MG63 (cell line): Measurements from ENCODE around the gene RING1. TPM values are rescaled to one million over a fixed set of nuclear protein-coding genes. Genes with fewer than 3 reads are reported as not detected.

Source experiments
- DNase-seq: peaks from one replicate; pipeline ENCODE4 v3.0.0-alpha.2; 2020
- H3K27me3 ChIP-seq: fragments of 250-450 bp; sonication (Bioruptor Pico); 2 replicates; pipeline ENCODE4 v1.5.1; 2020; ENCODE audit warnings: mild to moderate bottlenecking, moderate library complexity
- H3K36me3 ChIP-seq: fragments of 250-450 bp; sonication (Bioruptor Pico); 2 replicates; pipeline ENCODE4 v1.5.1; 2020; ENCODE audit warnings: mild to moderate bottlenecking, moderate library complexity
- H3K4me3 ChIP-seq: fragments of 250-450 bp; sonication (Bioruptor Pico); 2 replicates; pipeline ENCODE4 v1.5.1; 2020; ENCODE audit warnings: mild to moderate bottlenecking, moderate library complexity
- H3K9me3 ChIP-seq: fragments of 250-450 bp; sonication (Bioruptor Pico); 2 replicates; pipeline ENCODE4 v1.5.1; 2020; ENCODE audit warnings: mild to moderate bottlenecking, moderate library complexity
- total RNA-seq: library from RNA; depleted of rRNA; stranded (reverse); fragments of >200 nt; shearing (Covaris generic); gene quantifications from 2 replicates; pipeline ENCODE4 v1.2.3, GENCODE V29; 2014; ENCODE audit warnings: low replicate concordance

RING1 gene
- total RNA-seq, 1 experiment from 2014 or later: 171 TPM

GRCh38 chr6:33199687-33200218 is 8.5 kb upstream of the RING1 start:
- DNase-seq: peak; percentile 98
- Histone ChIP-seq H3K36me3 (peaks cover 86% of the 10 kb centered on the region), H3K27me3 (no peaks in the 10 kb centered on the region), H3K9me3 (no peaks in the 10 kb centered on the region), H3K4me3 (peak overlapping the region; percentile 96)

GRCh38 chr6:33200219-33201146 is 7.8 kb upstream of the RING1 start, which contains the start of the genes RXRB and SLC39A7:
Gene RXRB (minus strand): TSS chr6:33200665. CDS start chr6:33200476, 189 bp downstream.
Gene SLC39A7 (plus strand): TSS chr6:33200867. CDS start chr6:33201246, 379 bp downstream.
- H3K36me3 ChIP-seq: peaks cover 86% of the 10 kb centered on the region
- DNase-seq: peak; percentile 100
- no peaks in the 10 kb centered on the region for H3K27me3 ChIP-seq
- H3K4me3 ChIP-seq: peak within 1 kb of the TSS; percentile 96
- H3K9me3 ChIP-seq: no peaks in the 10 kb centered on the region

- Histone ChIP-seq H3K4me3 (peak overlapping the region; percentile 96), H3K9me3 (no peaks in the 10 kb centered on the region), H3K36me3 (peaks cover 81% of the 10 kb centered on the region), H3K27me3 (no peaks in the 10 kb centered on the region)
- DNase-seq: peak; percentile 56
Observed at GRCh38 chr6:33201147-33201545, 7.2 kb upstream of the RING1 start.

DNA sequence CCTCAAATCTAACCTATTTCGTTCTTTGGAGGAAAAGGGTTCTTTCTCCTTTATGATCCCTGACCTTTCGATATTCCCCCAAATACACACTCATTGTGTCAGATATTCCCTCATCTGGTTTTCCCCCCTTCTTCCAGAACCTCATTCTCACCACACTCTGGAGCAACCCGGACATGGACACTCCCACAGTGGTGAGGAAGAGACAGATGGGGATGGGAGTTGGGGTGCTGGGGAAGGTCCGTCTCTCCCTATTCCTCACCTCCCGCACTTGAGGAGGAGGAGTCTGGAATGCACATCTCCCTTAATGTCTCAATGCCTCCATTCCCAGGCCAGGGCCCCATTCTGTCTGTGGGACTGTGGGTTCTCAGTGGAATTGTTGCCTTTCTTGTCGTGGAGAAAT is 6.4 kb upstream of the RING1 start:
- Histone ChIP-seq H3K9me3 (no peaks in the 10 kb centered on the region), H3K4me3 (peak overlapping the region; percentile 96), H3K27me3 (no peaks in the 10 kb centered on the region), H3K36me3 (peaks cover 74% of the 10 kb centered on the region)
- DNase-seq: no peak

- Histone ChIP-seq H3K4me3 (no peak overlapping the region), H3K36me3 (peaks cover 65% of the 10 kb centered on the region), H3K27me3 (no peaks in the 10 kb centered on the region), H3K9me3 (no peaks in the 10 kb centered on the region)
- no peak for DNase-seq
Observed at GRCh38 chr6:33202799-33203198, 5.5 kb upstream of the RING1 start.

DNA sequence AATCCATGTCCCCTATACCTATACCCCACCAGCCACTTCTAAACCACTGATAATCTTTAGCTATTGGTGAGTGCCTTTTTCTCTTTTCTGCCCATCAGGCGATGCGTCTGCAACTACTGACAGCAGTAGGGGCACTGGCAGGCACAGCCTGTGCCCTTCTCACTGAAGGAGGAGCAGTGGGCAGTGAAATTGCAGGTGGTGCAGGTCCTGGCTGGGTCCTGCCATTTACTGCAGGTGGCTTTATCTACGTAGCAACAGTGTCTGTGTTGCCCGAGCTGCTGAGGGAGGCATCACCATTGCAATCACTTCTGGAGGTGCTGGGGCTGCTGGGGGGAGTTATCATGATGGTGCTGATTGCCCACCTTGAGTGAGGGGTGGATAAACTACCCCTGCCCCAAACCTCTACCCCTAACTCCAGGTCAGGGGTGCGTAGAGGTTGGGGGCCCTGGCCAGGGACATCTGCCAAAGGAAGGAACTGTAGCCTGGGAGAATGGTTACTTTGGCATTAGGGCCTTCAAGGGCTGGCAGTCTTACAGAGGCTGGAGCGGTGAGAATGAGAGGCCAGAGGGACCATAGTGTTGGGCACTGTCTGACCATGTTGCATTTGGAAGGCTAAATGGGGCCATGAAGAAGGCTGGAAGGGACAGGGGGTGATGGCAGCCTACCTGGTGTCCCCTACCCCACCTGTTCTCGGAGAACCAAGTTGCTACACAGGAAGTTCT is 4.7 kb upstream of the RING1 start:
- no peak for DNase-seq
- H3K4me3 ChIP-seq: no peak overlapping the region
- no peaks in the 10 kb centered on the region for H3K9me3 ChIP-seq

GRCh38 chr6:33204165-33204414 is 4.2 kb upstream of the RING1 start:
- Histone ChIP-seq H3K36me3 (peaks cover 65% of the 10 kb centered on the region), H3K27me3 (no peaks in the 10 kb centered on the region), H3K4me3 (no peak overlapping the region), H3K9me3 (no peaks in the 10 kb centered on the region)
- DNase-seq: no peak

More for the DNA sequence above, 4.7 kb upstream of the RING1 start:
- Histone ChIP-seq H3K27me3 (no peaks in the 10 kb centered on the region), H3K36me3 (peaks cover 61% of the 10 kb centered on the region)

DNA sequence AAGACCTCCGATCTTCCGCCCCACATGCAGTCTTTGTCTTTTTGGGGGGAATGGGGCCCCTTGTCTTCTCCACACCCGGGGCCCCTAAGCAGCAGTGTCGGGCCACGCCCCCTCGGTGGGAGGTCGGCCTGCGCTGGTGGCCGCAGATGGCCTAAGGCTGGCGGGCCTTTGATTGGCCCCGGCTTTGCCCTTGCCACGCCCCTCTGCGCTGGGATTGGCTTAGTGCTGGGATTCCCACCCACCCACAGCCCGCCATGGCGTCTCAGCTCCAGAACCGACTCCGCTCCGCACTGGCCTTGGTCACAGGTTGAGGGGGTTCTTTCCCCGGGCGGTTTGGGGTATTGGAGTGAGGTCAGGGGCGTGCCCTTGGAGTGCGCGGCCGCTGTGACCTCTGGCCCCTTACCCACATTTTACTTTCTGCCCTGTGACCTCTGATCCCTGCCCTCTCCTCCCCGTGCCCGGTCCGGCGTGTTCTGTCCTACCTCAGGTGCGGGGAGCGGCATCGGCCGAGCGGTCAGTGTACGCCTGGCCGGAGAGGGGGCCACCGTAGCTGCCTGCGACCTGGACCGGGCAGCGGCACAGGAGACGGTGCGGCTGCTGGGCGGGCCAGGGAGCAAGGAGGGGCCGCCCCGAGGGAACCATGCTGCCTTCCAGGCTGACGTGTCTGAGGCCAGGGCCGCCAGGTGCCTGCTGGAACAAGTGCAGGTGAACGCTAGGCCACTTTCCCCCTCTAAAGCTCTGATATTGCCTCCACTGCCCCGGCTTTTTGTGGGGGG is 3.7 kb upstream of the RING1 start, which contains the start of gene HSD17B8:
Gene HSD17B8, plus strand, starts transcription at position 241 of the 776 bp plus-strand sequence. Its CDS starts 14 bp downstream, at position 255.
- no peak for DNase-seq
- no peak within 1 kb of the TSS for H3K4me3 ChIP-seq
- no peaks in the 10 kb centered on the region for H3K27me3 ChIP-seq
- H3K9me3 ChIP-seq: no peaks in the 10 kb centered on the region
- peaks cover 67% of the 10 kb centered on the region for H3K36me3 ChIP-seq

GRCh38 chr6:33205191-33206026 is 2.9 kb upstream of the RING1 start:
- no peaks in the 10 kb centered on the region for H3K27me3 ChIP-seq
- no peak overlapping the region for H3K4me3 ChIP-seq
- H3K9me3 ChIP-seq: no peaks in the 10 kb centered on the region
- DNase-seq: peak; percentile 58
- H3K36me3 ChIP-seq: peaks cover 70% of the 10 kb centered on the region

DNA sequence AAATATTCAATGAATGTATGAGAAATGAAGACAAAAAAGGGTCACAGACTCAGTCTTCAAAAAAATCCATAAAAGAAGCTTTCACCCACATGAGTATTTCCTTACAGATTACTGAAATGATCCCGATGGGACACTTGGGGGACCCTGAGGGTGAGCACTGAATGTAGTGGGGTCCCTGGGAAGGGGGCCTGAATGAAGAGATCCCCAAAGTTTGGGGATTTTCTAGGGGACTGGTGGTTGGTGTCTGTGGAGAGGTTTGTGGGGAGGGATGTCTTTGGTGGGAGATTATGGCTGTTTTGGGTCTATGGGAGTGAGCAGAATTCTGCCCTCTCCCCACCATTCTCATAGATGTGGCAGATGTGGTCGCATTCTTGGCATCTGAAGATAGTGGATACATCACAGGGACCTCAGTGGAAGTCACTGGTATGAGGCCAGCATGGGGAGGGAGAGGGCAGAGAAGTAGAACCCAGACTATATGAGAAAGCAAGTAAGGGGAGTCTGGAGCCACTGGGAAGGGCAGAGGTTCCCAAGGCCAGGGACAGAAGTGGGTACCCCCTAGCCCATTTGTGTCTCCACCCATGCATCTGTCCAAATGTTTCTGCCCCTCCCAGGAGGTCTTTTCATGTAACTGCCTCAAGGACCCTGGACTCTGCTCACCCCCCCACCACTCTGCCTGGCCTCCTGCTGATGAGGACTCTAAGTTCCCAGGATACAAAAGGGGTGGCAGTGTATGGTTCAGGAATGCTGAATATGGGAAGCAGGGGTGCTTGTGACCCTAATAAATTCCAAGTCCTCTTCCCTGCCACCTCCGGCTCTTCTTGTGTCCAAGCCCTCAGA is 2.1 kb upstream of the RING1 start:
- no peaks in the 10 kb centered on the region for H3K27me3 ChIP-seq
- no peak for DNase-seq
- peaks cover 72% of the 10 kb centered on the region for H3K36me3 ChIP-seq
- H3K4me3 ChIP-seq: peak overlapping the region; percentile 98
- no peaks in the 10 kb centered on the region for H3K9me3 ChIP-seq

GRCh38 chr6:33206864-33207551 is 1.3 kb upstream of the RING1 start:
- Histone ChIP-seq H3K4me3 (peak overlapping the region; percentile 98), H3K36me3 (peaks cover 64% of the 10 kb centered on the region), H3K9me3 (no peaks in the 10 kb centered on the region), H3K27me3 (no peaks in the 10 kb centered on the region)
- peak; percentile 78 for DNase-seq

- H3K27me3 ChIP-seq: no peaks in the 10 kb centered on the region
- peaks cover 58% of the 10 kb centered on the region for H3K36me3 ChIP-seq
- peak overlapping the region; percentile 98 for H3K4me3 ChIP-seq
- peak; percentile 88 for DNase-seq
- no peaks in the 10 kb centered on the region for H3K9me3 ChIP-seq
Observed at GRCh38 chr6:33207552-33208090, 679 bp upstream of the RING1 start.

- Histone ChIP-seq H3K36me3 (peaks cover 36% of the 10 kb centered on the region), H3K9me3 (no peaks in the 10 kb centered on the region), H3K27me3 (peaks cover 2% of the 10 kb centered on the region; the same call in 1 of the 2 replicates), H3K4me3 (no peak overlapping the region)
- no peak for DNase-seq
Observed at GRCh38 chr6:33209856-33210255, 1.6 kb downstream of the RING1 start.

DNA sequence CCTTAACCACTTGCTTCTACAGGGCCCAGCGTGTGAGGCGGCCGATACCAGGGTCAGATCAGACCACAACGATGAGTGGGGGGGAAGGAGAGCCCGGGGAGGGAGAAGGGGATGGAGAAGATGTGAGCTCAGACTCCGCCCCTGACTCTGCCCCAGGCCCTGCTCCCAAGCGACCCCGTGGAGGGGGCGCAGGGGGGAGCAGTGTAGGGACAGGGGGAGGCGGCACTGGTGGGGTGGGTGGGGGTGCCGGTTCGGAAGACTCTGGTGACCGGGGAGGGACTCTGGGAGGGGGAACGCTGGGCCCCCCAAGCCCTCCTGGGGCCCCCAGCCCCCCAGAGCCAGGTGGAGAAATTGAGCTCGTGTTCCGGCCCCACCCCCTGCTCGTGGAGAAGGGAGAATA is 2.8 kb downstream of the RING1 start:
- Histone ChIP-seq H3K27me3 (peaks cover 2% of the 10 kb centered on the region; the same call in 1 of the 2 replicates), H3K36me3 (peaks cover 27% of the 10 kb centered on the region), H3K4me3 (no peak overlapping the region), H3K9me3 (no peaks in the 10 kb centered on the region)
- no peak for DNase-seq
